HepG2 (cell line): Measurements from ENCODE around the gene PTH2. TPM values are rescaled to one million over a fixed set of nuclear protein-coding genes. Genes with fewer than 3 reads are reported as not detected.

Experiments
- ATAC-seq: fragments of 200-7000 bp; cut with Tn5 transposase; 3 replicates; pipeline ENCODE4 v1.9.1; 2020; ENCODE audit warnings: mild to moderate bottlenecking, moderate library complexity
- BruUV-seq: library from RNA; stranded (reverse); fragments of 400-500 nt; replicated peaks from 2 replicates; lab custom pipeline; 2021; lab: Mats Ljungman, UMichigan
- CTCF ChIA-PET: fragments of 300-600 bp; formaldehyde crosslinking; extraction: SDS; loops from one replicate; lab custom pipeline; 2021; ENCODE audit warnings: low total read pairs, inconsistent platforms, low intra/inter-chr PET ratio; lab: Yijun Ruan, JAX
- POLR2A ChIA-PET: fragments of 350-600 bp; sonication (Branson Sonifier 250); formaldehyde crosslinking; loops from one replicate; lab custom pipeline; 2020; ENCODE audit warnings: antibody characterized with exemption, inconsistent platforms; lab: Yijun Ruan, JAX
- DNase-seq: peaks from one replicate; pipeline ENCODE4 v3.0.0-alpha.2; 2015; ENCODE audit warnings: low spot score
- FAIRE-seq: peaks from 3 replicates; lab custom pipeline; 2011; peaks lifted over from hg19 to GRCh38; lab: Jason Lieb, UNC
- H2AFZ ChIP-seq: one replicate; pipeline ENCODE4 v1.6.1; 2011; ENCODE audit warnings: low read length, inconsistent platforms
- H3K27ac ChIP-seq: fragments of 300-600 bp; 3 replicates; pipeline ENCODE4 v1.8.0; 2011; ENCODE audit warnings: mixed run types, mild to moderate bottlenecking, mixed read lengths, low read length, inconsistent platforms; ENCODE audit not compliant: insufficient read depth; ENCODE audit errors: extremely low read length
- H3K27me3 ChIP-seq, 2 experiments: fragments of 200-600 bp in 1 of 2; 2 replicates in 1 of 2; 3 replicates in 1 of 2; pipeline versions ENCODE4 v1.6.0 to v1.8.0; 2011; ENCODE audit warnings: low read length in 2 of 2, mild to moderate bottlenecking in 2 of 2, moderate library complexity in 2 of 2, inconsistent platforms in 1 of 2; ENCODE audit not compliant: insufficient read depth in 2 of 2, control insufficient read depth in 1 of 2
- H3K36me3 ChIP-seq, 2 experiments: fragments of 200-600 bp in 1 of 2; replicated peaks in 1 of 2; 2 replicates in 1 of 2; 3 replicates in 1 of 2; pipeline versions ENCODE4 v1.5.1 to v1.8.0; 2011; ENCODE audit warnings: low read length in 2 of 2, inconsistent platforms in 1 of 2; ENCODE audit not compliant: insufficient read depth in 2 of 2, control insufficient read depth in 1 of 2
- H3K4me1 ChIP-seq: 2 replicates; pipeline ENCODE4 v1.5.1; 2012; ENCODE audit warnings: low read length, inconsistent platforms; ENCODE audit not compliant: insufficient read depth
- H3K4me2 ChIP-seq: 2 replicates; pipeline ENCODE4 v1.6.0; 2011; ENCODE audit warnings: low read depth, low read length, inconsistent platforms
- H3K4me3 ChIP-seq, 3 experiments: fragments of 200-600 bp in 1 of 3; sonication (generic), shearing (Covaris generic) in 1 of 3; replicated peaks in 1 of 3; 2 replicates each; pipeline ENCODE4 v1.5.1; 2011 to 2016; ENCODE audit warnings: low read length in 3 of 3, inconsistent platforms in 2 of 3, low read depth in 2 of 3, mild to moderate bottlenecking in 2 of 3, control low read depth in 1 of 3, mixed read lengths in 1 of 3; ENCODE audit not compliant: insufficient read depth in 1 of 3
- H3K79me2 ChIP-seq: one replicate; pipeline ENCODE4 v1.6.1; 2011; ENCODE audit warnings: low read length, inconsistent platforms; ENCODE audit not compliant: insufficient read depth
- H3K9ac ChIP-seq: 2 replicates; pipeline ENCODE4 v1.6.0; 2011; ENCODE audit warnings: mild to moderate bottlenecking, low read depth, low read length, inconsistent platforms; ENCODE audit not compliant: insufficient read depth
- H3K9me3 ChIP-seq: 2 replicates; pipeline ENCODE4 v1.5.1; 2012; ENCODE audit warnings: mild to moderate bottlenecking, low read length
- H4K20me1 ChIP-seq: 2 replicates; pipeline ENCODE4 v1.6.0; 2011; ENCODE audit warnings: inconsistent platforms, mild to moderate bottlenecking, low read length, moderate library complexity; ENCODE audit not compliant: insufficient read depth
- ATF3 ChIP-seq: sonication (generic); formaldehyde crosslinking; IDR thresholded peaks from 2 replicates; pipeline ENCODE4 v1.4.0; 2020; ENCODE audit warnings: missing genetic modification reagents
- ATF7-NPFF ChIP-seq: sonication (generic); formaldehyde crosslinking; IDR thresholded peaks from 2 replicates; pipeline ENCODE4 v1.8.1; 2023; ENCODE audit warnings: mild to moderate bottlenecking, low read depth, missing genetic modification reagents, moderate library complexity
- CEBPB ChIP-seq: IDR thresholded peaks from 2 replicates; pipeline ENCODE4 v1.6.1; 2011; ENCODE audit warnings: low read depth, low read length, improper control_type of control experiment, borderline replicate concordance
- CHD2 ChIP-seq: IDR thresholded peaks from 2 replicates; pipeline ENCODE4 v1.6.1; 2011; ENCODE audit warnings: low read depth, low read length, improper control_type of control experiment
- FOXK1 ChIP-seq: sonication (generic); formaldehyde crosslinking; IDR thresholded peaks from 2 replicates; pipeline ENCODE4 v1.4.0; 2020; ENCODE audit warnings: low read depth, missing genetic modification reagents, borderline replicate concordance
- HIC2 ChIP-seq: sonication (generic); formaldehyde crosslinking; IDR thresholded peaks from 2 replicates; pipeline ENCODE4 v1.9.0; 2022; ENCODE audit warnings: low read depth, missing genetic modification reagents
- NFKB2 ChIP-seq: sonication (generic); formaldehyde crosslinking; IDR thresholded peaks from 2 replicates; pipeline ENCODE4 v1.4.0; 2020; ENCODE audit warnings: missing genetic modification reagents, borderline replicate concordance
- ZNF562 ChIP-seq: sonication (generic); formaldehyde crosslinking; IDR thresholded peaks from 2 replicates; pipeline ENCODE4 v1.8.0; 2022; ENCODE audit warnings: missing genetic modification reagents, borderline replicate concordance
- ZNF576 ChIP-seq: sonication (generic); formaldehyde crosslinking; IDR thresholded peaks from 2 replicates; pipeline ENCODE4 v1.4.0; 2020; ENCODE audit warnings: mild to moderate bottlenecking, missing genetic modification reagents
- ZNF652 ChIP-seq: IDR thresholded peaks from 2 replicates; pipeline ENCODE4 v1.6.1; 2016; ENCODE audit warnings: low read depth, borderline replicate concordance
- ZSCAN31 ChIP-seq: sonication (generic); formaldehyde crosslinking; IDR thresholded peaks from 2 replicates; pipeline ENCODE4 v1.5.0; 2020; ENCODE audit warnings: low read depth, mild to moderate bottlenecking, missing genetic modification reagents
- WGBS: methylation state at CpG from one replicate; pipeline ENCODE4 v1.1.6; 2017; ENCODE audit warnings: low lambda C conversion rate; 5-methylcytosine and 5-hydroxymethylcytosine counted together
- in situ Hi-C: cut with HindIII; loops from 2 replicates; pipeline ENCODE4 v1.10.0; 2017; ENCODE audit warnings: low pct_unique_long_range_greater_than_20kb; ENCODE audit not compliant: extremely low pct_ligation_motif_present
- intact Hi-C: fragments of 100-400 bp; cut with micrococcal nuclease; formaldehyde crosslinking; loops from one replicate; pipeline ENCODE4 v1.10.0; 2022; ENCODE audit not compliant: unreplicated experiment
- polyA plus RNA-seq, 8 experiments: library from polyadenylated mRNA; depleted of rRNA in 3 of 8; stranded (reverse) in 7 of 8; unstranded in 1 of 8; fragments of >200 nt; fragmentation: Illumina TruSeq in 4 of 8; extraction: Trizol in 4 of 8; gene quantifications; 2 replicates each; pipeline versions ENCODE4 v1.2.1 to v1.2.3, GENCODE V29; 2011 to 2016; ENCODE audit warnings: low read depth in 4 of 8, missing spikeins in 1 of 8, mixed read lengths in 1 of 8; ENCODE audit not compliant: insufficient read depth in 1 of 8
- total RNA-seq, 5 experiments: library from RNA; depleted of rRNA; stranded (reverse); fragments of >200 nt; fragmentation: Illumina TruSeq; extraction: Trizol; gene quantifications; 2 replicates each; pipeline ENCODE4 v1.2.3, GENCODE V29; 2016; ENCODE audit warnings: low read depth in 1 of 5

Gene PTH2
- total and polyA plus RNA-seq, 2 of the 13 experiments (the other 11 are each of a cell fraction or from before 2014, with no cell fraction given), result not detected

GRCh38 chr19:49427339-49427738 is 4.1 kb upstream of the PTH2 start (continued):
- TF ChIP-seq ZNF576 (CRISPR knock-in tag), result no peak

GRCh38 chr19:49425922-49426592 is 2.8 kb upstream of the PTH2 start:
- Histone ChIP-seq H4K20me1 (no peaks in the 10 kb centered on the region), H3K4me3 (no peak overlapping the region), H2AFZ (no peak overlapping the region), H3K4me1 (peaks cover 16% of the 10 kb centered on the region), H3K27me3 (peaks cover 10 to 88% of the 10 kb centered on the region in 2 experiments), H3K79me2 (no peaks in the 10 kb centered on the region), H3K27ac (no peak overlapping the region), H3K9me3 (no peaks in the 10 kb centered on the region), H3K36me3 (no peaks in the 10 kb centered on the region), H3K4me2 (no peak overlapping the region), H3K9ac (no peak overlapping the region)
- DNase-seq (no peak), ATAC-seq (no peak), FAIRE-seq (no peak)
- ChIA-PET CTCF (no interaction called here), POLR2A (no interaction called here)
- intact Hi-C loops, result loop anchor here (5.0 kb wide), 1 partner anchor 34 kb away; no protein-coding TSS in a partner anchor
- WGBS, result 5% methylated on average over 26 of the region's 30 CpGs
- TF ChIP-seq NFKB2 (CRISPR knock-in tag), result no peak
- peak; percentile 85 for TF ChIP-seq ZNF652
- no TSS peak for BruUV-seq
- in situ Hi-C loops, result loop anchor here (5.0 kb wide), 1 partner anchor 34 kb away; no protein-coding TSS in a partner anchor

GRCh38 chr19:49425178-49425577 is 1.9 kb upstream of the PTH2 start, which contains the start of gene GFY:
GFY (plus strand) TSS chr19:49425388; CDS start chr19:49426431, 1,043 bp downstream.
- Histone ChIP-seq H3K4me3 (no peak within 1 kb of the TSS), H3K4me2 (no peak within 1 kb of the TSS), H3K36me3 (no peaks in the 10 kb centered on the region), H3K27ac (no peak within 1 kb of the TSS), H3K9ac (no peak within 1 kb of the TSS), H2AFZ (no peak within 1 kb of the TSS), H4K20me1 (no peaks in the 10 kb centered on the region), H3K27me3 (peaks cover 12 to 89% of the 10 kb centered on the region in 2 experiments), H3K4me1 (peaks cover 16% of the 10 kb centered on the region), H3K9me3 (no peaks in the 10 kb centered on the region), H3K79me2 (no peaks in the 10 kb centered on the region)
- ChIA-PET CTCF (no interaction called here), POLR2A (no interaction called here)
- DNase-seq, result no peak
- in situ Hi-C loops, result loop anchor here (5.0 kb wide), 1 partner anchor 33 kb away; no protein-coding TSS in a partner anchor
- WGBS, result 30% methylated on average over 7 of the region's 7 CpGs
- intact Hi-C loops, result loop anchor here (5.0 kb wide), 1 partner anchor 33 kb away; no protein-coding TSS in a partner anchor
- no TSS peak for BruUV-seq
- TF ChIP-seq FOXK1 (CRISPR knock-in tag) (no peak), ATF3 (CRISPR knock-in tag) (no peak), CEBPB (no peak), ZNF562 (CRISPR knock-in tag) (no peak), CHD2 (no peak), ATF7-NPFF (CRISPR knock-in tag) (no peak), ZSCAN31 (CRISPR knock-in tag) (no peak), HIC2 (CRISPR knock-in tag) (no peak)
- TF ChIP-seq, all 625 proteins: peak for 0
- no peak for FAIRE-seq
- no peak for ATAC-seq
